ACC112 (cell line): ENCODE data around the gene TSSK2.

Experiments used
- H2AFZ ChIP-seq: fragments of 200-600 bp; sonication (generic); one replicate; pipeline ENCODE4 v1.6.0; 2017; ENCODE audit warnings: antibody characterized with exemption, low read length; ENCODE audit not compliant: unreplicated experiment
- H3K27ac ChIP-seq: fragments of 200-600 bp; sonication (generic); 2 replicates; pipeline ENCODE4 v1.5.1; 2014; ENCODE audit warnings: low read depth, mild to moderate bottlenecking, antibody characterized with exemption, low read length, moderate library complexity
- H3K27me3 ChIP-seq: fragments of 200-600 bp; sonication (generic); 2 replicates; pipeline ENCODE4 v1.6.1; 2014; ENCODE audit warnings: mild to moderate bottlenecking, antibody characterized with exemption, low read length, moderate library complexity, mixed read lengths; ENCODE audit not compliant: insufficient read depth
- H3K36me3 ChIP-seq: fragments of 200-600 bp; sonication (generic); 2 replicates; pipeline ENCODE4 v1.6.1; 2016; ENCODE audit warnings: mild to moderate bottlenecking, antibody characterized with exemption, low read length, moderate library complexity, mixed read lengths; ENCODE audit not compliant: insufficient read depth
- H3K4me1 ChIP-seq: fragments of 200-600 bp; sonication (generic); one replicate; pipeline ENCODE4 v1.6.1; 2016; ENCODE audit warnings: low read length, mixed read lengths; ENCODE audit not compliant: insufficient read depth, unreplicated experiment, control insufficient read depth
- H3K4me3 ChIP-seq: fragments of 200-600 bp; sonication (generic); 2 replicates; pipeline ENCODE4 v1.5.1; 2014; ENCODE audit warnings: mild to moderate bottlenecking, low read depth, low read length
- H3K79me2 ChIP-seq: fragments of 200-600 bp; sonication (generic); one replicate; pipeline ENCODE4 v1.6.0; 2016; ENCODE audit warnings: low read length; ENCODE audit not compliant: control insufficient read depth, unreplicated experiment, insufficient read depth

Gene TSSK2

GRCh38 chr22:19178065-19178656, 47.1 kb downstream of the TSSK2 start:
- H3K27me3 ChIP-seq, result no peaks in the 10 kb centered on the region
- H3K4me3 ChIP-seq, result peak overlapping the region; percentile 89
- H3K4me1 ChIP-seq, result peaks cover 27% of the 10 kb centered on the region
- peaks cover 22% of the 10 kb centered on the region for H3K79me2 ChIP-seq
- peak overlapping the region; percentile 6 for H2AFZ ChIP-seq
- H3K36me3 ChIP-seq, result no peaks in the 10 kb centered on the region
- peak overlapping the region; percentile 43; the same call in 1 of the 2 replicates for H3K27ac ChIP-seq

GRCh38 chr22:19178657-19179496, 47.8 kb downstream of the TSSK2 start, which contains the start of gene SLC25A1:
SLC25A1 (minus strand) TSS chr22:19178736; CDS start chr22:19178673, 63 bp downstream.
- H3K27me3 ChIP-seq, result no peaks in the 10 kb centered on the region
- peaks cover 14% of the 10 kb centered on the region for H3K79me2 ChIP-seq
- peaks cover 20% of the 10 kb centered on the region for H3K4me1 ChIP-seq
- H3K36me3 ChIP-seq, result no peaks in the 10 kb centered on the region
- H3K27ac ChIP-seq, result peak within 1 kb of the TSS; percentile 43; the same call in 1 of the 2 replicates
- peak within 1 kb of the TSS; percentile 60 for H2AFZ ChIP-seq
- H3K4me3 ChIP-seq, result peak within 1 kb of the TSS; percentile 89

GRCh38 chr22:19179497-19180048, 48.5 kb downstream of the TSSK2 start:
- Histone ChIP-seq H3K27me3 (no peaks in the 10 kb centered on the region), H3K27ac (no peak overlapping the region), H2AFZ (peak overlapping the region; percentile 60), H3K4me3 (peak overlapping the region; percentile 89), H3K36me3 (no peaks in the 10 kb centered on the region), H3K79me2 (peaks cover 13% of the 10 kb centered on the region), H3K4me1 (peaks cover 13% of the 10 kb centered on the region)

- Histone ChIP-seq H3K79me2 (peaks cover 11% of the 10 kb centered on the region), H3K27ac (no peak overlapping the region), H3K36me3 (no peaks in the 10 kb centered on the region), H2AFZ (no peak overlapping the region), H3K27me3 (no peaks in the 10 kb centered on the region), H3K4me1 (peaks cover 6% of the 10 kb centered on the region), H3K4me3 (no peak overlapping the region)
Observed at GRCh38 chr22:19180234-19180633, 49.1 kb downstream of the TSSK2 start.

- peaks cover 11% of the 10 kb centered on the region for H3K79me2 ChIP-seq
- peaks cover 6% of the 10 kb centered on the region for H3K4me1 ChIP-seq
- no peak overlapping the region for H3K4me3 ChIP-seq
- no peaks in the 10 kb centered on the region for H3K27me3 ChIP-seq
- H3K36me3 ChIP-seq, result no peaks in the 10 kb centered on the region
- no peak overlapping the region for H2AFZ ChIP-seq
- H3K27ac ChIP-seq, result no peak overlapping the region
Observed at GRCh38 chr22:19180740-19181410, 49.8 kb downstream of the TSSK2 start.

- H3K27ac ChIP-seq, result no peak overlapping the region
- H3K79me2 ChIP-seq, result peaks cover 11% of the 10 kb centered on the region
- no peak overlapping the region for H3K4me3 ChIP-seq
- H3K36me3 ChIP-seq, result no peaks in the 10 kb centered on the region
- no peak overlapping the region for H2AFZ ChIP-seq
- H3K4me1 ChIP-seq, result peaks cover 6% of the 10 kb centered on the region
- H3K27me3 ChIP-seq, result no peaks in the 10 kb centered on the region
Observed at GRCh38 chr22:19181786-19182471, 50.8 kb downstream of the TSSK2 start.
